ENCODE measurements around the gene RPS6KA5. TPM values are rescaled to one million over a fixed set of nuclear protein-coding genes. Genes with fewer than 3 reads are reported as not detected.
"Not testable (repeated sequence)": the region's sequence is repeated elsewhere in the genome, so short reads cannot be mapped to it uniquely, and the experiment has no call there.

Gene RPS6KA5
- total RNA-seq, 1 donor from 2014 or later = 0.65 TPM

DNA sequence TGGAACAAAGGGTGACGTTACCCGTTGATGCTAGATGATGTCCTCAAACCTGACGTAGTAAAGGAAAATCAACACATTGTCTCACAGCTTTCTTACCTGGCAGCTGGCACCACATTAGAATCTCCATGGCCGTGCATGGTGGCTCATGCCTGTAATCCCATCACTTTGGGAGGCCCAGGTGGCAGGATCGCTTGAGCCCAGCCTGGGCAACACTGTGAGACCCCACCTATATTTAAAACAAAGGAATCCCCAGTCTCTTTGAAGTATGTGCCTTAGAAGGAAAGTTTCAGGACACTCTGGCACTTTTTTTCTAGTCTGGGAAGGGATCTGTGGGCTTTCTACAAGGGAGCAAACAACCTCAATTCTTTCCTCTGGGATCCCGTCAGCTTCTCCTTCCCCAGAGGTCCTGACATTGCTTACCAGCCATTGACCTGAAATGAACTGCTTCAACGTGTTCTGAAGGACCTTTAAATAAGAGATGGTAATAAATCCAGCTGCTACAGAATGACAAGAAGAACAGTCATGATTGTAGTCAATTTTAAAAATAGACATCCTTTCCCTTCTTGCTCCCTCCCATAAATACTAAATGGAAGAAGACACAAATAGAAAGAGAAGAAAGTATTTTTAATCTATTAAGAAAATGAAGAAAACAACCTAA lies 210.5 kb downstream of the RPS6KA5 start:
- H3K9me3 Mint-ChIP-seq (ENCODE audit: low read depth) = no peaks in the 10 kb centered on the region

DNA sequence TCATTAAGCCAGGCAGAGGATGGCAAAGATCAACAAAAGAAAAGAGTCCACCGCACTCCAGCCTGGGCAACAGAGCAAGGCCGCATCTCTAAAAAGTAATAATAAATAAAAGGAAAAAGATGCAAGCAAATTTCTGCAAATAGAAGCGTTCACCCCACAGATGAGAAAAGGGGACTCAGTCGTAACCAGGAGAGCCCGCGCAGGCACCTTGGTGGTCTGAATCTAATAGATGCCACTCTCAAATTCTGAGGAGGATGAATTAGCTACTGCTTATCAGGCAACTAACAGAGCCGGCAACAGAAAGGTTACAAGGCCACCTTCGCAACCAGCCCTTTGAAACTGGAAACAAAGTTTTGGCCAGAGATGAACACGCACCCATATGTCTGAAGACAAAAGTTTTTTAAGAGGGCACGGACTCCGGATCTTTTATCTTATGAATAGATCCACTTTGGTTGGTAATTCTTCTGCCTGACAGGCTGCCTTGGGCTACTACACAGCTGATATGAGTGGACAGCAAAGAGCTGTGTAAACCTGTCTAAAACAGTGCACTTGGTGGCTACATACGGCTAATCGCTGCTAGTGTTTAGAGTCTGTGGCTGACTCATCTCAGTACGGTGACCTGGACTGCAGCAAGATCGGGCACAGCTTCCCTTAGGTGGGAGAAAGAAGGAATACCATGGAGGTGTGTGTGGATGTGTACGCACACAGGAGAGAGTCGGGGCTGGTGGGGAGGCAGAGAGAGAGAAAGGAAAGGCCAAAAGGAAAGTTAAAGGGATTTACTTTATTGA lies 211.3 kb downstream of the RPS6KA5 start:
- no peaks in the 10 kb centered on the region for H3K36me3 Mint-ChIP-seq (ENCODE audit: low read depth)
- no peaks in the 10 kb centered on the region for H3K27me3 Mint-ChIP-seq (ENCODE audit: low read depth)
- no peak for DNase-seq (ENCODE audit: low spot score)
- H3K4me3 Mint-ChIP-seq (ENCODE audit: unreplicated experiment) = no peak overlapping the region
- H3K4me1 Mint-ChIP-seq (ENCODE audit: low read depth) = peaks cover 7% of the 10 kb centered on the region
- TF ChIP-seq, protein P1, sequence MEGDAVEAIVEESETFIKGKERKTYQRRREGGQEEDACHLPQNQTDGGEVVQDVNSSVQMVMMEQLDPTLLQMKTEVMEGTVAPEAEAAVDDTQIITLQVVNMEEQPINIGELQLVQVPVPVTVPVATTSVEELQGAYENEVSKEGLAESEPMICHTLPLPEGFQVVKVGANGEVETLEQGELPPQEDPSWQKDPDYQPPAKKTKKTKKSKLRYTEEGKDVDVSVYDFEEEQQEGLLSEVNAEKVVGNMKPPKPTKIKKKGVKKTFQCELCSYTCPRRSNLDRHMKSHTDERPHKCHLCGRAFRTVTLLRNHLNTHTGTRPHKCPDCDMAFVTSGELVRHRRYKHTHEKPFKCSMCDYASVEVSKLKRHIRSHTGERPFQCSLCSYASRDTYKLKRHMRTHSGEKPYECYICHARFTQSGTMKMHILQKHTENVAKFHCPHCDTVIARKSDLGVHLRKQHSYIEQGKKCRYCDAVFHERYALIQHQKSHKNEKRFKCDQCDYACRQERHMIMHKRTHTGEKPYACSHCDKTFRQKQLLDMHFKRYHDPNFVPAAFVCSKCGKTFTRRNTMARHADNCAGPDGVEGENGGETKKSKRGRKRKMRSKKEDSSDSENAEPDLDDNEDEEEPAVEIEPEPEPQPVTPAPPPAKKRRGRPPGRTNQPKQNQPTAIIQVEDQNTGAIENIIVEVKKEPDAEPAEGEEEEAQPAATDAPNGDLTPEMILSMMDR (IDR thresholded peaks at IDR 0.05) = no peak
- no peak overlapping the region for H3K27ac Mint-ChIP-seq (ENCODE audit: unreplicated experiment)
- no peaks in the 10 kb centered on the region for H3K9me3 Mint-ChIP-seq (ENCODE audit: low read depth)

More for the DNA sequence above, 210.5 kb downstream of the RPS6KA5 start:
- Mint-ChIP-seq H3K27me3 (ENCODE audit: low read depth) (no peaks in the 10 kb centered on the region), H3K4me3 (ENCODE audit: unreplicated experiment) (no peak overlapping the region), H3K4me1 (ENCODE audit: low read depth) (peaks cover 7% of the 10 kb centered on the region), H3K27ac (ENCODE audit: unreplicated experiment) (peak overlapping the region; percentile 83), H3K36me3 (ENCODE audit: low read depth) (no peaks in the 10 kb centered on the region)
- DNase-seq (ENCODE audit: low spot score) = no peak
- TF ChIP-seq, protein P1 (IDR thresholded peaks at IDR 0.05) = no peak

DNA sequence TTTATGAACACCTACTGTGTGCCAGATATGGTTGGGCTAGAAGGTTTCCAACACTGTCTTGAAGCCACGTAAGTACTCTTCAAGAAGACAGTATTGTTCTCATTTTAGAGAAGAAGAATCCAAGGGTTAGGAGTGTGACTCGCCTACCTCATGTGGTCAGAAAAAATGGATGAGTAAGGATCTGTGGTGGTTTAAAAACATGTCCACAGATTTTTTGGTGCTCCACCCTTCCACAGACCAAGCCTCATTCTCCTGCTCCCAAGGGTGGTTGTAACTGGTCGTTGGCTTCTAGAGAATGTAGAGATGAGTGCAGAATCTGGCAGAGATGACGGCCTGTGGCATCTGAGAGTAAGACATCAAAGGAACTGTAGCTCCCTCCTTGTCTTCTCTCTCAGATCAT lies 213.9 kb downstream of the RPS6KA5 start:
- no peak for DNase-seq (ENCODE audit: low spot score)
- Mint-ChIP-seq H3K4me1 (ENCODE audit: low read depth) (peaks cover 7% of the 10 kb centered on the region), H3K27ac (ENCODE audit: unreplicated experiment) (no peak overlapping the region), H3K27me3 (ENCODE audit: low read depth) (no peaks in the 10 kb centered on the region), H3K4me3 (ENCODE audit: unreplicated experiment) (no peak overlapping the region), H3K9me3 (ENCODE audit: low read depth) (no peaks in the 10 kb centered on the region), H3K36me3 (ENCODE audit: low read depth) (no peaks in the 10 kb centered on the region)
- TF ChIP-seq, protein P1 (IDR thresholded peaks at IDR 0.05) = no peak

DNA sequence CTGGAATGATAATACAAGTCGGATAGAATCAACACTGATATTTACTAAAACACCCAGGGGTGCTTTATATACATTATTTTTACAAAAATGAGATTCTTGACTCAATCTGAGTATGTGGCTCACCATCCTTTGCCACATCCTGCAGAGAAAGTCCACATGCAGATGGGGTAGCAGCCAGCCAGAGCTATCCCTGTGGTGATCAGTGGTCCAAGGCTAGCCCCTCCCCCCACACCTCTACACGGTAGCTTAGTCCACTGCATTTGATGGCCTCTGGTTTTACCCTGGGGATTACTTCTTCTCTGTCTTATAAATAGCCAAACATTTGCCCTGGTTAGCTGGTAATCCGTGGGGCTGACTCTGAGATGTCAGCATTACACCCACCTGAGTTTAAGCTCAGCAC lies 216.1 kb downstream of the RPS6KA5 start:
- Mint-ChIP-seq H3K27ac (ENCODE audit: unreplicated experiment) (no peak overlapping the region), H3K36me3 (ENCODE audit: low read depth) (no peaks in the 10 kb centered on the region), H3K27me3 (ENCODE audit: low read depth) (no peaks in the 10 kb centered on the region), H3K4me1 (ENCODE audit: low read depth) (peaks cover 3% of the 10 kb centered on the region), H3K4me3 (ENCODE audit: unreplicated experiment) (no peak overlapping the region), H3K9me3 (ENCODE audit: low read depth) (no peaks in the 10 kb centered on the region)
- TF ChIP-seq, protein P1 (IDR thresholded peaks at IDR 0.05) = no peak
- no peak for DNase-seq (ENCODE audit: low spot score)

DNA sequence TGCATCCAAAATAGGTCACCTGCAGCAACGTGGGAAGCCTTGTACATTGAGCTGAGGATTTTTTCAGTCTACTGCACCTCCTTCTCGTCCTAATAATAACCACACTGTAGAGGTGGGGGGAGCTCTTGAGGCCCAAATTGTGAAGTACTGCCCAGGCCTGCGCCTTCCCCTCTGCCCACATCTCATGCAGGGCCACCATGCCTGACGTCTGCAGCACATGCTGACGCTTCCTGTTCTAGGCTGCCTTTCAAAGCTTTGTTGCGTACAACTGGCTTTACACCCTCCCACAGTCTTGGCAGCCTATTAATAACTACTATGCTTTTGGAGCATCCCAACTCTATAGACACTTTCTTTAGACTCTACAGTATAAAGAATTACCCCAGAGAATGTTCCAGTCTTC lies 217.7 kb downstream of the RPS6KA5 start:
- TF ChIP-seq, protein P1 (IDR thresholded peaks at IDR 0.05) = no peak
- Mint-ChIP-seq H3K27me3 (ENCODE audit: low read depth) (no peaks in the 10 kb centered on the region), H3K9me3 (ENCODE audit: low read depth) (no peaks in the 10 kb centered on the region), H3K4me3 (ENCODE audit: unreplicated experiment) (no peak overlapping the region), H3K36me3 (ENCODE audit: low read depth) (no peaks in the 10 kb centered on the region), H3K4me1 (ENCODE audit: low read depth) (peaks cover 8% of the 10 kb centered on the region), H3K27ac (ENCODE audit: unreplicated experiment) (no peak overlapping the region)
- no peak for DNase-seq (ENCODE audit: low spot score)

DNA sequence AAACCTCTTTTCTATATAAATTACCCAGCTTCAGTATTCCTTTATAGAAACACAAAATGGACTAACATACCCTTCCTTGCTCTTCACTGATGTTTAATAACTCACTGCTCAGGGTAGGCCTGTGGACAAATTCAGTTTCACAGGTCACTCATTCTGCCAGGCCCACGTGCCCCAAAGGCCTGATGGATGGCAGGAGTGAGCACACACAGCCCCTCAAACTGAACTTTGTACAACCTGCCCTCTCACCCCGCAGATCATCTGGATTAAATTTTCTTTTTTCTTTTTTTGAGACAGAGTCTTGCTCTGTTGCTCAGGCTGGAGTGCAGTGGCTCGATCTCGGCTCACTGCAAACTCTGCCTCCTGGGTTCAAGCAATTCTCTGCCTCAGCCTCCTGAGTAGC lies 219.8 kb downstream of the RPS6KA5 start:
- H3K36me3 Mint-ChIP-seq (ENCODE audit: low read depth); H3K4me1 Mint-ChIP-seq (ENCODE audit: low read depth); H3K4me3 Mint-ChIP-seq (ENCODE audit: unreplicated experiment); DNase-seq (ENCODE audit: low spot score); H3K27me3 Mint-ChIP-seq (ENCODE audit: low read depth); H3K27ac Mint-ChIP-seq (ENCODE audit: unreplicated experiment); H3K9me3 Mint-ChIP-seq (ENCODE audit: low read depth): not testable (repeated sequence)

Data from chondrocyte (in vitro differentiated cells).